ENCODE data around the gene RSPH1. TPM values are rescaled to one million over a fixed set of nuclear protein-coding genes. Genes with fewer than 3 reads are reported as not detected.

RSPH1 gene
- total RNA-seq, 1 experiment from 2014 or later: 1.5 TPM

- TF ChIP-seq FOSL1 (IDR thresholded peaks at IDR 0.05; ENCODE audit: low read depth) (no peak), ATF3 (IDR thresholded peaks at IDR 0.05) (no peak), CEBPB (IDR thresholded peaks at IDR 0.05; ENCODE audit: low read depth) (no peak)
These were observed 23.5 kb downstream of the RSPH1 start (continued) for GRCh38 chr21:42472521-42472920.

- TF ChIP-seq FOSL1 (IDR thresholded peaks at IDR 0.05; ENCODE audit: low read depth): no peak
- no peak for TF ChIP-seq SP1 (IDR thresholded peaks at IDR 0.05; ENCODE audit: low read depth)
- no peak for TF ChIP-seq EGR1 (IDR thresholded peaks at IDR 0.05; ENCODE audit: low read depth)
- TF ChIP-seq CEBPB (IDR thresholded peaks at IDR 0.05; ENCODE audit: low read depth): no peak
- TF ChIP-seq JUND (IDR thresholded peaks at IDR 0.05): no peak
- no peak for TF ChIP-seq SRF (IDR thresholded peaks at IDR 0.05; ENCODE audit: low read depth)
- no peak for TF ChIP-seq YY1 (IDR thresholded peaks at IDR 0.05; ENCODE audit: extremely low read depth, insufficient replicate concordance, low read depth, low read length)
- no peak for TF ChIP-seq TCF7L2 (IDR thresholded peaks at IDR 0.05; ENCODE audit: borderline replicate concordance, extremely low read depth, insufficient read depth, insufficient read length)
- no peak for TF ChIP-seq EZH2phosphoT487 (IDR thresholded peaks at IDR 0.05; ENCODE audit: borderline replicate concordance)
- TF ChIP-seq EZH2 (IDR thresholded peaks at IDR 0.05): no peak
- TF ChIP-seq ELF1 (IDR thresholded peaks at IDR 0.05; ENCODE audit: borderline replicate concordance, low read depth): no peak
- TF ChIP-seq ZFX (IDR thresholded peaks at IDR 0.05): no peak
- TF ChIP-seq POLR2A (IDR thresholded peaks at IDR 0.05; ENCODE audit: borderline replicate concordance, extremely low read depth, insufficient read depth, insufficient read length): no peak
- TF ChIP-seq POLR2AphosphoS5 (IDR thresholded peaks at IDR 0.05; ENCODE audit: low read depth, low read length): no peak
- TF ChIP-seq SIN3A (IDR thresholded peaks at IDR 0.05; ENCODE audit: low read depth): no peak
- H2AFZ ChIP-seq (ENCODE audit: low read depth, low read length, poor library complexity, severe bottlenecking): no peak overlapping the region
- H3K4me1 ChIP-seq (ENCODE audit: control insufficient read depth in 1 of 2, insufficient read depth in 2 of 2, low read length in 2 of 2): peaks cover 15 to 27% of the 10 kb centered on the region in 2 experiments
- H3K9me3 ChIP-seq (ENCODE audit: control insufficient read depth in 1 of 2, insufficient read depth in 1 of 2, low read depth in 1 of 2, low read length in 2 of 2): no peaks in the 10 kb centered on the region
- no peaks in the 10 kb centered on the region for H3K36me3 ChIP-seq (ENCODE audit: control insufficient read depth in 1 of 2, insufficient read depth in 2 of 2, low read length in 2 of 2)
- ChIA-PET RAD21 (ENCODE audit: low non-redundant PET in 1 of 2, low total read pairs in 2 of 2, uncharacterized antibody in 2 of 2, unreplicated experiment in 2 of 2) (no interaction called here), CTCF (no interaction called here), POLR2A (no interaction called here)
- DNase-seq (ENCODE audit: low read depth, low spot score) (no peak), ATAC-seq (no peak)
- H3K4me3 ChIP-seq (replicated peaks in 1 of 2; ENCODE audit: low read depth in 1 of 2, low read length in 2 of 2): no peak overlapping the region
- no peaks in the 10 kb centered on the region for H3K27me3 ChIP-seq (ENCODE audit: insufficient read depth, low read length)
- no peak overlapping the region for H3K27ac ChIP-seq (ENCODE audit: low read depth, low read length)
- H3K9ac ChIP-seq (ENCODE audit: low read length): no peak overlapping the region
- BruUV-seq (replicated peaks): no TSS peak
- intact Hi-C loops (cut with micrococcal nuclease): no loop called here
- no peak overlapping the region for H3K4me2 ChIP-seq (ENCODE audit: low read length)
- no peaks in the 10 kb centered on the region for H3K79me2 ChIP-seq (ENCODE audit: insufficient read depth, low read length)
- H4K20me1 ChIP-seq (ENCODE audit: insufficient read depth): no peaks in the 10 kb centered on the region
- no peaks in the 10 kb centered on the region for H3K9me2 ChIP-seq (ENCODE audit: insufficient read depth)
These were observed 24.2 kb downstream of the RSPH1 start for GRCh38 chr21:42471716-42472330.
